Myocyte (in vitro differentiated cells): ENCODE measurements around the gene OR2C1. TPM values are rescaled to one million over a fixed set of nuclear protein-coding genes. Genes with fewer than 3 reads are reported as not detected.

Source experiments
- DNase-seq: peaks from one replicate; pipeline ENCODE4 v3.0.0-alpha.2; 2012; ENCODE audit warnings: low read depth
- total RNA-seq: library from RNA; depleted of rRNA; stranded (reverse); fragments of >200 nt; gene quantifications from 2 replicates; pipeline ENCODE4 v1.2.3, GENCODE V29; 2014

OR2C1 gene
- total RNA-seq, 1 donor from 2014 or later = not detected

- DNase-seq = no peak
Measured at GRCh38 chr16:3389663-3390338, 34.1 kb downstream of the OR2C1 start.

GRCh38 chr16:3400446-3400778, 44.7 kb downstream of the OR2C1 start:
- no peak for DNase-seq

- peak; percentile 99 for DNase-seq
Measured at GRCh38 chr16:3400779-3401688, 45.3 kb downstream of the OR2C1 start, which contains the start of the genes ZNF174 and ZSCAN32. ZNF174 (plus strand) TSS chr16:3401215; CDS start chr16:3402005, 790 bp downstream. ZSCAN32 (minus strand) TSS chr16:3401004; CDS start chr16:3397557, 3,447 bp downstream.

GRCh38 chr16:3401719-3402397, 46.2 kb downstream of the OR2C1 start:
- peak; percentile 12 for DNase-seq

Other genes starting within 250 kb of the OR2C1 start
- gene ZNF205, start 243.3 kb upstream of the OR2C1 start, total RNA-seq = 29.2 and 33.3 TPM in 2 replicates
- 4.3 and 5.0 TPM in 2 replicates for gene ZNF213, start 220.9 kb upstream of the OR2C1 start, total RNA-seq
- gene OR1F1, start 167.7 kb upstream of the OR2C1 start, total RNA-seq = not detected in 2 replicates
- 8.6 and 9.2 TPM in 2 replicates for gene ZNF200, start 120.7 kb upstream of the OR2C1 start, total RNA-seq
- 0.37 and 0.99 TPM in 2 replicates for gene MEFV, start 99.3 kb upstream of the OR2C1 start, total RNA-seq
- gene ZNF263, start 72.4 kb upstream of the OR2C1 start, total RNA-seq = 36.2 and 48.2 TPM in 2 replicates
- gene TIGD7, start 50.5 kb upstream of the OR2C1 start, total RNA-seq = 4.5 and 8.4 TPM in 2 replicates
- gene ZNF75A, start 50.4 kb upstream of the OR2C1 start, total RNA-seq = 19.5 and 22.3 TPM in 2 replicates
- 13.4 and 20.4 TPM in 2 replicates for gene ZSCAN32, start 45.1 kb downstream of the OR2C1 start, total RNA-seq
- gene ZNF174, start 45.3 kb downstream of the OR2C1 start, total RNA-seq = 20.7 and 22.7 TPM in 2 replicates
- gene ZNF597, start 87.6 kb downstream of the OR2C1 start, total RNA-seq = 2.2 and 2.9 TPM in 2 replicates
- gene NAA60, start 87.8 kb downstream of the OR2C1 start, total RNA-seq = 16.0 and 22.2 TPM in 2 replicates
- not detected in 2 replicates for gene C16orf90, start 139.6 kb downstream of the OR2C1 start, total RNA-seq
- 26.6 and 29.3 TPM in 2 replicates for gene CLUAP1, start 145.1 kb downstream of the OR2C1 start, total RNA-seq
- gene NLRC3, start 221.5 kb downstream of the OR2C1 start, total RNA-seq = not detected in 2 replicates